ENCODE measurements around the gene DPP6.

- TF ChIP-seq CTCF (IDR thresholded peaks at IDR 0.05): no peak
- no peak for TF ChIP-seq EP300 (IDR thresholded peaks at IDR 0.05)
- no peak for TF ChIP-seq POLR2AphosphoS5 (IDR thresholded peaks at IDR 0.05)
- TF ChIP-seq POLR2A (IDR thresholded peaks at IDR 0.05; ENCODE audit: low read depth): no peak
Measured at GRCh38 chr7:154541606-154542005, 489.4 kb downstream of the DPP6 start.
